Spleen (tissue), 7 donors: Measurements from ENCODE around the gene FBLL1.

ENCODE experiments used
- POLR2A ChIP-seq, 3 donors: fragments of 450-650 bp; IDR thresholded peaks; one replicate each; pipeline ENCODE4 v1.5.1; 2017; ENCODE audit warnings: antibody characterized with exemption in 3 of 3, mild to moderate bottlenecking in 1 of 3
- POLR2AphosphoS5 ChIP-seq, 3 donors: sonication (generic); formaldehyde crosslinking; IDR thresholded peaks; one replicate each; pipeline ENCODE4 v1.5.1; 2017; ENCODE audit warnings: antibody characterized with exemption in 3 of 3
- TF ChIP-seq, protein P1 (sequence below), 11 experiments: fragments of 200-600 bp in 7 of 11; fragments of 450-650 bp in 4 of 11; sonication (generic) in 4 of 11; IDR thresholded peaks in 8 of 11; conservative IDR thresholded peaks in 3 of 11; 1 replicate in 7 of 11; 2 replicates in 4 of 11; pipeline versions ENCODE4 v1.4.0 to v1.8.0; 2016 to 2021; ENCODE audit warnings: antibody characterized with exemption in 11 of 11, inconsistent platforms in 4 of 11, mild to moderate bottlenecking in 1 of 11
- donor health status: DM: no; HTN: no; CAD: no; lungs with moderate emphysema.
- donor health status: DM: no; HTN: no; CAD: no.
- donor health status: DM: no; HTN: no; CAD: no.

GRCh38 chr5:168580227-168580508, 51.1 kb downstream of the FBLL1 start:
- TF ChIP-seq, protein P1, sequence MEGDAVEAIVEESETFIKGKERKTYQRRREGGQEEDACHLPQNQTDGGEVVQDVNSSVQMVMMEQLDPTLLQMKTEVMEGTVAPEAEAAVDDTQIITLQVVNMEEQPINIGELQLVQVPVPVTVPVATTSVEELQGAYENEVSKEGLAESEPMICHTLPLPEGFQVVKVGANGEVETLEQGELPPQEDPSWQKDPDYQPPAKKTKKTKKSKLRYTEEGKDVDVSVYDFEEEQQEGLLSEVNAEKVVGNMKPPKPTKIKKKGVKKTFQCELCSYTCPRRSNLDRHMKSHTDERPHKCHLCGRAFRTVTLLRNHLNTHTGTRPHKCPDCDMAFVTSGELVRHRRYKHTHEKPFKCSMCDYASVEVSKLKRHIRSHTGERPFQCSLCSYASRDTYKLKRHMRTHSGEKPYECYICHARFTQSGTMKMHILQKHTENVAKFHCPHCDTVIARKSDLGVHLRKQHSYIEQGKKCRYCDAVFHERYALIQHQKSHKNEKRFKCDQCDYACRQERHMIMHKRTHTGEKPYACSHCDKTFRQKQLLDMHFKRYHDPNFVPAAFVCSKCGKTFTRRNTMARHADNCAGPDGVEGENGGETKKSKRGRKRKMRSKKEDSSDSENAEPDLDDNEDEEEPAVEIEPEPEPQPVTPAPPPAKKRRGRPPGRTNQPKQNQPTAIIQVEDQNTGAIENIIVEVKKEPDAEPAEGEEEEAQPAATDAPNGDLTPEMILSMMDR (IDR thresholded peaks at IDR 0.05 in 8 of 11, conservative IDR thresholded peaks at IDR 0.05 in 3 of 11): no peak
- no peak for TF ChIP-seq POLR2A (IDR thresholded peaks at IDR 0.05)
- no peak for TF ChIP-seq POLR2AphosphoS5 (IDR thresholded peaks at IDR 0.05)
